Mesenchymal stem cell (in vitro differentiated cells and primary cell): Measurements from ENCODE around the gene MAL.

Experiments used
- DNase-seq: peaks from one replicate; pipeline ENCODE4 v3.0.0-alpha.2; 2013
- H2AFZ ChIP-seq: one replicate; pipeline ENCODE4 v1.6.1; 2013; ENCODE audit warnings: low read depth, mild to moderate bottlenecking, control low read depth, inconsistent platforms, low read length, moderate library complexity
- H2AK5ac ChIP-seq: 2 replicates; pipeline ENCODE4 v1.6.1; 2013; ENCODE audit warnings: low read length, moderate library complexity, mild to moderate bottlenecking, inconsistent platforms; ENCODE audit not compliant: severe bottlenecking
- H2BK120ac ChIP-seq: one replicate; pipeline ENCODE4 v1.6.1; 2013; ENCODE audit warnings: low read depth, mild to moderate bottlenecking, inconsistent platforms, low read length, moderate library complexity
- H2BK12ac ChIP-seq, 2 experiments: one replicate each; pipeline ENCODE4 v1.6.1; 2013; ENCODE audit warnings: inconsistent platforms in 2 of 2, low read length in 2 of 2, mild to moderate bottlenecking in 2 of 2, moderate library complexity in 2 of 2, control low read depth in 1 of 2
- H2BK15ac ChIP-seq: one replicate; pipeline ENCODE4 v1.6.1; 2013; ENCODE audit warnings: mild to moderate bottlenecking, low read depth, inconsistent platforms; ENCODE audit not compliant: poor library complexity, severe bottlenecking
- H2BK5ac ChIP-seq: 2 replicates; pipeline ENCODE4 v1.6.1; 2013; ENCODE audit warnings: low read depth, mild to moderate bottlenecking, low read length, control low read depth, inconsistent platforms; ENCODE audit not compliant: poor library complexity, severe bottlenecking
- H3K14ac ChIP-seq, 2 experiments: one replicate each; pipeline ENCODE4 v1.6.1; 2013; ENCODE audit warnings: inconsistent platforms in 2 of 2, low read length in 2 of 2, control low read depth in 1 of 2, mild to moderate bottlenecking in 1 of 2, moderate library complexity in 1 of 2
- H3K18ac ChIP-seq, 2 experiments: one replicate each; pipeline ENCODE4 v1.6.1; 2013; ENCODE audit warnings: inconsistent platforms in 2 of 2, low read length in 2 of 2, control low read depth in 1 of 2, low read depth in 1 of 2, mild to moderate bottlenecking in 1 of 2
- H3K23ac ChIP-seq, 2 experiments: one replicate each; pipeline ENCODE4 v1.6.1; 2013; ENCODE audit warnings: inconsistent platforms in 2 of 2, low read length in 2 of 2, mild to moderate bottlenecking in 2 of 2, moderate library complexity in 2 of 2, control low read depth in 1 of 2
- H3K27ac ChIP-seq: 2 replicates; pipeline ENCODE4 v1.5.1; 2013; ENCODE audit warnings: mild to moderate bottlenecking, moderate library complexity, low read length, control low read depth, inconsistent platforms; ENCODE audit not compliant: poor library complexity, severe bottlenecking
- H3K27me3 ChIP-seq, 2 experiments: 2 replicates each; pipeline versions ENCODE4 v1.6.1 to v1.7.0; 2013; ENCODE audit warnings: low read length in 2 of 2, mild to moderate bottlenecking in 2 of 2, moderate library complexity in 2 of 2, control low read depth in 1 of 2, inconsistent platforms in 1 of 2; ENCODE audit not compliant: control insufficient read depth in 1 of 2, insufficient read depth in 1 of 2
- H3K36me3 ChIP-seq, 2 experiments: 2 replicates each; pipeline versions ENCODE4 v1.6.1 to v1.7.0; 2013; ENCODE audit warnings: low read length in 2 of 2, control low read depth in 1 of 2, inconsistent platforms in 1 of 2, low read depth in 1 of 2, mild to moderate bottlenecking in 1 of 2; ENCODE audit not compliant: insufficient read depth in 2 of 2, control insufficient read depth in 1 of 2
- H3K4ac ChIP-seq, 2 experiments: one replicate each; pipeline ENCODE4 v1.6.1; 2013; ENCODE audit warnings: inconsistent platforms in 2 of 2, low read length in 2 of 2, mild to moderate bottlenecking in 2 of 2, moderate library complexity in 2 of 2, control low read depth in 1 of 2, low read depth in 1 of 2
- H3K4me1 ChIP-seq: 2 replicates; pipeline ENCODE4 v1.6.1; 2013; ENCODE audit warnings: low read depth, low read length, control low read depth; ENCODE audit not compliant: control insufficient read depth, insufficient read depth
- H3K4me2 ChIP-seq: 2 replicates; pipeline ENCODE4 v1.6.1; 2013; ENCODE audit warnings: low read length, mild to moderate bottlenecking, inconsistent platforms; ENCODE audit not compliant: poor library complexity, severe bottlenecking
- H3K4me3 ChIP-seq, 2 experiments: 2 replicates each; pipeline versions ENCODE4 v1.5.1 to v1.7.0; 2013; ENCODE audit warnings: low read length in 2 of 2, mild to moderate bottlenecking in 2 of 2, control low read depth in 1 of 2, low read depth in 1 of 2; ENCODE audit not compliant: insufficient read depth in 1 of 2
- H3K79me1 ChIP-seq: replicated peaks from 2 replicates; pipeline ENCODE4 v1.6.1; 2013; ENCODE audit warnings: mild to moderate bottlenecking, control low read depth, low read length, inconsistent platforms; ENCODE audit not compliant: poor library complexity, severe bottlenecking
- H3K9ac ChIP-seq: 2 replicates; pipeline ENCODE4 v1.7.0; 2013; ENCODE audit warnings: mild to moderate bottlenecking, low read length, moderate library complexity
- H3K9me3 ChIP-seq: 2 replicates; pipeline ENCODE4 v1.7.0; 2013; ENCODE audit warnings: mild to moderate bottlenecking, low read length; ENCODE audit not compliant: control insufficient read depth
- H4K8ac ChIP-seq: one replicate; pipeline ENCODE4 v1.6.1; 2013; ENCODE audit warnings: inconsistent platforms, mild to moderate bottlenecking, low read length, moderate library complexity
- H4K91ac ChIP-seq: one replicate; pipeline ENCODE4 v1.6.1; 2013; ENCODE audit warnings: mild to moderate bottlenecking, low read length, inconsistent platforms
- WGBS: methylation state at CpG from one replicate; pipeline ENCODE4 v1.1.7; 2013; ENCODE audit warnings: mixed read lengths; 5-methylcytosine and 5-hydroxymethylcytosine counted together

Gene MAL

GRCh38 chr2:95074663-95075439, 49.3 kb downstream of the MAL start:
- Histone ChIP-seq H3K36me3 (no peaks in the 10 kb centered on the region), H3K4me2 (no peak overlapping the region), H3K27ac (no peak overlapping the region), H4K91ac (no peak overlapping the region), H2BK15ac (no peak overlapping the region), H3K27me3 (peaks cover 61 to 79% of the 10 kb centered on the region in 2 experiments), H4K8ac (no peak overlapping the region), H3K4me1 (peaks cover 7% of the 10 kb centered on the region), H3K23ac (no peak overlapping the region), H2BK12ac (no peak overlapping the region), H2BK120ac (no peak overlapping the region), H2BK5ac (no peak overlapping the region), H3K79me1 (no peaks in the 10 kb centered on the region), H3K4ac (no peak overlapping the region), H3K9me3 (no peaks in the 10 kb centered on the region), H3K4me3 (no peak overlapping the region), H3K18ac (no peak overlapping the region), H3K14ac (no peak overlapping the region), H2AK5ac (no peak overlapping the region), H2AFZ (no peak overlapping the region), H3K9ac (no peak overlapping the region)
- no peak for DNase-seq
- WGBS: 75% methylated on average over 15 of the region's 15 CpGs

GRCh38 chr2:95075440-95076132, 50.1 kb downstream of the MAL start:
- H3K4me3 ChIP-seq: no peak overlapping the region
- peaks cover 61 to 79% of the 10 kb centered on the region in 2 experiments for H3K27me3 ChIP-seq
- no peak overlapping the region for H3K4me2 ChIP-seq
- H4K91ac ChIP-seq: no peak overlapping the region
- no peak overlapping the region for H3K18ac ChIP-seq
- no peaks in the 10 kb centered on the region for H3K79me1 ChIP-seq
- H3K36me3 ChIP-seq: no peaks in the 10 kb centered on the region
- H4K8ac ChIP-seq: no peak overlapping the region
- H2BK15ac ChIP-seq: no peak overlapping the region
- WGBS: 88% methylated on average over 8 of the region's 8 CpGs
- DNase-seq: no peak
- peaks cover 7% of the 10 kb centered on the region for H3K4me1 ChIP-seq
- no peak overlapping the region for H3K27ac ChIP-seq
- no peak overlapping the region for H3K14ac ChIP-seq
- no peak overlapping the region for H3K23ac ChIP-seq
- H3K9me3 ChIP-seq: no peaks in the 10 kb centered on the region
- H2AFZ ChIP-seq: no peak overlapping the region
- no peak overlapping the region for H2AK5ac ChIP-seq
- no peak overlapping the region for H3K9ac ChIP-seq
- H2BK12ac ChIP-seq: no peak overlapping the region
- no peak overlapping the region for H2BK5ac ChIP-seq
- H3K4ac ChIP-seq: no peak overlapping the region
- no peak overlapping the region for H2BK120ac ChIP-seq

- Histone ChIP-seq H3K18ac (no peak overlapping the region), H3K4ac (no peak overlapping the region), H2BK15ac (no peak overlapping the region), H2AK5ac (no peak overlapping the region), H3K23ac (no peak overlapping the region), H3K27me3 (peaks cover 61 to 74% of the 10 kb centered on the region in 2 experiments), H3K9me3 (no peaks in the 10 kb centered on the region), H3K36me3 (no peaks in the 10 kb centered on the region), H2AFZ (peak overlapping the region; percentile 39), H3K4me1 (peaks cover 7% of the 10 kb centered on the region), H2BK120ac (no peak overlapping the region), H2BK12ac (no peak overlapping the region), H4K8ac (peak overlapping the region; percentile 49), H3K4me2 (peak overlapping the region; percentile 79), H3K4me3 (peak overlapping the region; percentile 44 to 72), H3K79me1 (no peaks in the 10 kb centered on the region), H4K91ac (peak overlapping the region; percentile 23), H3K27ac (no peak overlapping the region), H3K9ac (no peak overlapping the region), H2BK5ac (no peak overlapping the region), H3K14ac (peak overlapping the region in 1 of 2 experiments; percentile 20)
- 14% methylated on average over 39 of the region's 44 CpGs for WGBS
- peak; percentile 49 for DNase-seq
Observed at GRCh38 chr2:95076705-95077529, 51.4 kb downstream of the MAL start.

GRCh38 chr2:95077530-95077825, 52.0 kb downstream of the MAL start:
- WGBS: 57% methylated on average over 2 of the region's 3 CpGs
- Histone ChIP-seq H3K27me3 (peaks cover 58 to 68% of the 10 kb centered on the region in 2 experiments), H3K4me2 (no peak overlapping the region), H3K23ac (no peak overlapping the region), H3K9ac (no peak overlapping the region), H3K27ac (no peak overlapping the region), H2BK12ac (no peak overlapping the region), H4K8ac (no peak overlapping the region), H2BK120ac (no peak overlapping the region), H3K4ac (no peak overlapping the region), H2BK15ac (no peak overlapping the region), H2AFZ (no peak overlapping the region), H3K18ac (no peak overlapping the region), H4K91ac (no peak overlapping the region), H3K4me3 (no peak overlapping the region), H3K36me3 (no peaks in the 10 kb centered on the region), H3K14ac (no peak overlapping the region), H2BK5ac (no peak overlapping the region), H3K79me1 (no peaks in the 10 kb centered on the region), H2AK5ac (no peak overlapping the region), H3K9me3 (no peaks in the 10 kb centered on the region), H3K4me1 (peaks cover 7% of the 10 kb centered on the region)
- no peak for DNase-seq
